ENCODE results near the gene BAG5.

DNA sequence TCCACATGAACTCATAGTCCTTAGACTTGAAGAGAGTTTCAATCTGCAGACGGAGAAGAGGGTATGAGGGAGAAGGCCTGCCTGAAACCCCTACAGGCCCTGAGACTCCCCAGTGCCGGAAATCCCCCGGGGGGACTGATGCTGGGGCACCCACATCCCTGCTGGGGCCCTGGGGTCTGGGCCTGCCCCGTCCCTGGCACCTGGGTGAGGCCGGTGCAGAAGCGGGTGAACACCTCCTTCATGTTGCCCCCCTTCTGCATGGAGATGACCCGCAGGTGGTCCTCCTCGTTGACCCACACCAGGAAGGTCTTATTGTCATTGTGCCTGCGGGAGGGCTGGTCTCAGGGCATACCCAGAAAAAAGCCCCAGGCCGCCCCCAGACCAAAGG is 42.2 kb downstream of the BAG5 start:
- TF ChIP-seq CTCF (IDR thresholded peaks at IDR 0.05) (no peak), EP300 (IDR thresholded peaks at IDR 0.05) (no peak)

Measured in sigmoid colon (tissue), 4 donors.